T-helper 2 cell treated with Interferon-gamma antibody and Interleukin-4, amounts not matched to agents 100 ng/mL and 5 ng/mL, for 36 hours (primary cell): ENCODE results near the gene COL4A2. TPM values are rescaled to one million over a fixed set of nuclear protein-coding genes. Genes with fewer than 3 reads are reported as not detected.

ENCODE experiments used
- intact Hi-C: fragments of 100-400 bp; cut with micrococcal nuclease; formaldehyde crosslinking; loops from one replicate; pipeline ENCODE4 v1.15.1; 2023
- total RNA-seq: library from RNA; stranded (reverse); gene quantifications from 2 replicates; pipeline ENCODE4 v1.2.3, GENCODE V29; 2022

COL4A2 gene
- total RNA-seq, 1 donor from 2014 or later: not detected

DNA sequence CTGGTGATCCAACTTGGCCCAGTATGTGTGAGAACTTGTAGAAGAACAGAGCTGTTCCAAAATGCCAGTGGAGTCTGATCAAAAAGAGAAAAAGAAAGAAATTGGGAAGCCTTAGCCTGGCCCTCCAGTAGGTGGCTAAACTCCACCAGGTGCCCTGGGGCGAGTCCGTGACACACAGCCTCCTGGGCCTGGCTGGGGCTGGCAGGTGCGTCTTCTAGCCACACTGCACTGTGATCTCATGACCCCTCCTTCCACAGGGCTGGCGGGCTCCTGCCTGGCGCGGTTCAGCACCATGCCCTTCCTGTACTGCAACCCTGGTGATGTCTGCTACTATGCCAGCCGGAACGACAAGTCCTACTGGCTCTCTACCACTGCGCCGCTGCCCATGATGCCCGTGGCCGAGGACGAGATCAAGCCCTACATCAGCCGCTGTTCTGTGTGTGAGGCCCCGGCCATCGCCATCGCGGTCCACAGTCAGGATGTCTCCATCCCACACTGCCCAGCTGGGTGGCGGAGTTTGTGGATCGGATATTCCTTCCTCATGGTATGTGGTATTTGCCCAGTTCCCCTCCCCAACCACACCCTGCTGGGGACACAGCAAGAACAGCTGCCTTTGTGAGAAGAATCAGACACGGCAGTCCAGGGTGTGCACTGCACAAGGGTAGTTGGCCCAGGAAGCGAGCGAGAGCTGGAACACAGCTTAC, 200.7 kb downstream of the COL4A2 start:
- intact Hi-C loops: no loop called here

DNA sequence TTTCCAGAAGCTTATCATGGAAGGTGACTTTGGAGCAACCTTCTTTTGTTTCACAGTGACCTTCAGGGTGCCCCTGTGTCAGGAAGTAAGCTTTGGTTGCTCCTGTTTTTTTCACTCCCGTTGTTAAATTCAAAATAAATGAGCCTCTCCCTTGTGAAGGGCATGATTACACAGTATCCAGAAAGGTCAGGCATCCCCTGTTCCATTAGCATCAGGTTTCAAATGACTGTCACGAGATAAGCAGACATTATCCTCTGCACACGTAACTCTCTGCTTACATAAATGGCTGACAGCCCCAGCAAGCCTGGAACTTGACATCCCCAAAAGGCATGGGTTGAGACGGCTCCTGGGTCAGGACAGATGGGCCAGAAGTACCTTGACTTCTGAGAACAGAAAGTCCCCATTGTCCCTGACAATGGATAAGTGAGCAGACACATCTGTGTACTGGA, 202.4 kb downstream of the COL4A2 start:
- intact Hi-C loops: no loop called here

GRCh38 chr13:110509971-110510786, 203.1 kb downstream of the COL4A2 start:
- intact Hi-C loops: no loop called here

DNA sequence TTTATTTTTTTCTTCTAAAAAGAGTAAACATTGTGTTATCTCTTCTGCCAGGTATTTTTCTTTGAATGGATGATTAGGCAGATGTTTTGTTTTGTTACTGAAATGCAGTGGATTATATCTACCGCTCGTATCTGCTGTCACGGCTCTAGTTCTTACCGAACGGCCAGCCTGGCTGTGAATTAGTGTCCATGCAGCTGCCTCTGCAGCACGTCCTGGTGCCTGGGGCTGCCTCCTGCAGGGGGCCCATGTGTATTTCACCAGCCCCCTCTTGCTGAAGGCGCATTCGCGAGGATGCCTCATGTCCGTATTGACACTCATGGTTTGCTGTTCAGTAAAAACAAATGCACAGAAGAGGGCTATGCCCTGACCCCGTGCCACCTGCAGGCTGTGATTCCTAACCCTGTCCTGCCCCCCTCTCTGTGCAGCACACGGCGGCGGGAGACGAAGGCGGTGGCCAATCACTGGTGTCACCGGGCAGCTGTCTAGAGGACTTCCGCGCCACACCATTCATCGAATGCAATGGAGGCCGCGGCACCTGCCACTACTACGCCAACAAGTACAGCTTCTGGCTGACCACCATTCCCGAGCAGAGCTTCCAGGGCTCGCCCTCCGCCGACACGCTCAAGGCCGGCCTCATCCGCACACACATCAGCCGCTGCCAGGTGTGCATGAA, 204.6 kb downstream of the COL4A2 start:
- intact Hi-C loops: no loop called here

- intact Hi-C loops: no loop called here
Observed at GRCh38 chr13:110512198-110512740, 205.2 kb downstream of the COL4A2 start.

DNA sequence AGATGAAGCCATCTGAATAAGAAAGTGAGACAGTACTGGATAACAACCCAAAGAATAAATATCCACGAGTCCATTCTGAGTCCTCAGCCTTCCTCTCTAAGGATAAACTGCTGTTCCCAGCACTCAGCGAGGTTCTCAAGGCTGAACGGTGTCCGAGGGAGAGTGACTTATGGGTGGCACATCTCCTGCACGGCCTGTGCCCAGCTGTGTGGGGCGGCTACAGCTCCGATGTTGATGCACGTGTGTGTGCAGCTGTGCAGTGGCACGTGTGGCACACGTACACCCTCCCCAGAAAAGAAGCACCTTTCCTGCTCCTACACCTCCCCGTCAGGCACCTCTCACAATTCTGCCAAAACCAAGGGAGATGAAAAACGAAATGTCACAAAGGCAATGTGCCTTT, 209.4 kb downstream of the COL4A2 start:
- intact Hi-C loops: no loop called here

- intact Hi-C loops: no loop called here
Observed at GRCh38 chr13:110517505-110518225, 210.6 kb downstream of the COL4A2 start.

GRCh38 chr13:110518226-110518525, 211.1 kb downstream of the COL4A2 start:
- intact Hi-C loops: no loop called here

GRCh38 chr13:110518571-110518970, 211.5 kb downstream of the COL4A2 start:
- intact Hi-C loops: no loop called here

DNA sequence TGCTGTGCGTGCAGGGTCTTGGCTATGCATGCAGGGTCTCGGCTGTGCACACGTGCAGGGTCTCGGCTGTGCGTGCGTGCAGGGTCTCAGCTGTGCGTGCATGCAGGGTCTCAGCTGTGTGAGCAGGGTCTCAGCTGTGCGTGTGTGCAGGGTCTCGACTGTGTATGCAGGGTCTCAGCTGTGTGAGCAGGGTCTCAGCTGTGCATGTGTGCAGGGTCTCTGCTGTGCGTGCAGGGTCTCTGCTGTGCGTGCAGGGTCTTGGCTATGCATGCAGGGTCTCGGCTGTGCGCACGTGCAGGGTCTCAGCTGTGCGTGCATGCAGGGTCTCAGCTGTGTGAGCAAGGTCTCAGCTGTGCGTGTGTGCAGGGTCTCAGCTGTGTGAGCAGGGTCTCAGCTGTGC, 212.0 kb downstream of the COL4A2 start:
- intact Hi-C loops: no loop called here

GRCh38 chr13:110519506-110519905, 212.4 kb downstream of the COL4A2 start:
- intact Hi-C loops: no loop called here

GRCh38 chr13:110520431-110521295, 213.6 kb downstream of the COL4A2 start:
- intact Hi-C loops: no loop called here

GRCh38 chr13:110521296-110521680, 214.2 kb downstream of the COL4A2 start:
- intact Hi-C loops: no loop called here

GRCh38 chr13:110521946-110522345, 214.9 kb downstream of the COL4A2 start:
- intact Hi-C loops: no loop called here

DNA sequence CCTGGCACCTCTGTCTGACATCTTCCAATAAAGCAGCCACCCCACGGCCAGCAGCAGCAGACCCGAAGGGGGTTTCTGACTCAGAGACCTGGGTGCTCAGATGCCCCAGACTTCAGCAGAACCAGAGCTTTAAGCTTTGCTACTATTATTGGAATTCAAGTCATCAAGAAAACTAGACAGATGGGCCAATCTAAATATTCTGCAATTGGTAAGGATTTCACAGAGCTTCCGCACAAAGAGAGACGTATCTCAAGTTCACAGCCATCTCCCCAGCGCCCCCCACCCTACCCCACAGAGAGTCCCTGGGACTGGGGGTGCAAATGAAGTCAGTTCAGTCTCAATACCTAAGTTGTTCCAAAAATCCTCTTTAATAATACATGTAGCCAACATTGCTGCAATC, 215.6 kb downstream of the COL4A2 start:
- intact Hi-C loops: no loop called here

DNA sequence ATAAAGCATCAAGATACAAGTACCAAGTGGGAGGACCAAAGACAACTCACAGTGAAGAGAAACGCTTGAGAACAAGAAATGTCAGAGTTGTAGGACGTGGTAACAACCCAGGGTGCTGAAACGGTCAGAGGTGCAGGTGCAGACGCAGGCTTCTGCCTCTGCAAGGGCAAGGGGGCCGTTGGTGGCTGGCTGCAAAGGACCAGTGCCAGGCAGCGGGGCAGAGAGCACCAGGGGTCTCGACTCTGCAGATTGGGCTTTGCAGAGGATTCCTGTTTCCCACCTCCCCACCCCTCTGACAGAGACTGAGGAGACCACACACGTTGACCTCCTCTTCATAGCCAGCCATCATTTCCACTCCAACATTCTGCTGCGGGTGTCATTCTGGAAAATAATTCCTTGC, 216.1 kb downstream of the COL4A2 start:
- intact Hi-C loops: no loop called here

DNA sequence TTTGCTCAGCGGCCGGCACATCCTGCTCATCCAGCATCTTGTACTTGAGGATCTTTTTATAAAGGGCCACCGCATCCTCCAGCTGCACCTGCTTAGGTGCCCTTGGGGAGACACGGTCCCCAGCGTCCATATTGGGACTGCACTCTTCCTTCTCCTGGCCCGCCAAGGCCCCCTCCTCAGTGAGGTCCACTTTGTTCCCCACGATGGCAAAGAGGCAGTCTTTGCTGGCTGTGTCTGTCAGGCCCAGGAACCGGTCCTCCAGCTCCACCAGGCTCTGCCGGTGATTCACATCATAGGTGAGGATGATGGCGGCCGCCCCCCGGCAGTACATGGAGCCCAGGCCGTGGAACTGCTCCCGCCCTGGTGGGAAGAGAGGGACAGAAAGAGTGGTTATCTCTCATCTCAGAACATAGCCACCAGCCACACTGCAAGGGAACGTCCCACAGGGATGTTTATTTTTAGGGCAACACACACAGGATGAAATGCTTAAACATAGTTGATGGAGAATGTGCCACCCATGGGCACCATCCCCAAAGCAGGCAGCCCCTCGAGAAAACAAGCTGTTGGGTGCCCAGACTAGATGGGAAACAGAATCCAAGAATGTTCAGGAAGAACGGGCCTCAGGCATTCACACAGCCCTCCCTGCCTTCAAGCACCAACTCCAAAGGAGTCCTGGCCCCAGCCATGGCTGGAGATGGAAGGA, 216.9 kb downstream of the COL4A2 start:
- intact Hi-C loops: no loop called here

GRCh38 chr13:110524541-110525257, 217.6 kb downstream of the COL4A2 start:
- intact Hi-C loops: no loop called here
